Peyer's patch (tissue), 4 donors: Measurements from ENCODE around the gene ETHE1. TPM values are rescaled to one million over a fixed set of nuclear protein-coding genes. Genes with fewer than 3 reads are reported as not detected.

Source experiments
- DNase-seq, 3 donors: peaks; one replicate each; pipeline ENCODE4 v3.0.0-alpha.2; 2017 to 2019
- H3K27ac ChIP-seq, 4 donors: fragments of 200-600 bp; sonication (generic); one replicate each; pipeline ENCODE4 v1.5.1; 2016 to 2019
- H3K27me3 ChIP-seq, 2 donors: fragments of 200-600 bp; sonication (generic); one replicate each; pipeline ENCODE4 v1.5.1; 2019
- H3K36me3 ChIP-seq, 3 donors: fragments of 200-600 bp; sonication (generic); one replicate each; pipeline ENCODE4 v1.5.1; 2016 to 2019
- H3K4me1 ChIP-seq, 4 donors: fragments of 200-600 bp; sonication (generic); one replicate each; pipeline ENCODE4 v1.5.1; 2016 to 2019
- H3K4me3 ChIP-seq, 4 donors: fragments of 200-600 bp; sonication (generic); 1 replicate in 3 of 4; 2 replicates in 1 of 4; pipeline ENCODE4 v1.5.1; 2016 to 2019; ENCODE audit warnings: mild to moderate bottlenecking in 1 of 4
- H3K9me3 ChIP-seq, 4 donors: fragments of 200-600 bp; sonication (generic); one replicate each; pipeline ENCODE4 v1.5.1; 2016 to 2019; ENCODE audit warnings: mild to moderate bottlenecking in 1 of 4
- POLR2A ChIP-seq, 2 donors: fragments of 450-650 bp; IDR thresholded peaks; one replicate each; pipeline ENCODE4 v1.5.1; 2017; ENCODE audit warnings: antibody characterized with exemption in 2 of 2, mild to moderate bottlenecking in 2 of 2, moderate library complexity in 2 of 2
- total RNA-seq, 4 donors: library from RNA; depleted of rRNA; stranded (reverse); fragments of >200 nt; gene quantifications; one replicate each; pipeline ENCODE4 v1.1.0, GENCODE V29; 2016
- TF ChIP-seq, protein P1 (sequence below), 6 experiments: fragments of 450-650 bp in 4 of 6; fragments of 200-600 bp in 2 of 6; sonication (generic) in 1 of 6; IDR thresholded peaks; one replicate each; pipeline ENCODE4 v1.5.1; 2017 to 2019; ENCODE audit warnings: antibody characterized with exemption in 6 of 6, mild to moderate bottlenecking in 3 of 6, moderate library complexity in 1 of 6

The ETHE1 gene
- total RNA-seq, 4 donors from 2014 or later = 115 to 252 (median 199) TPM

DNA sequence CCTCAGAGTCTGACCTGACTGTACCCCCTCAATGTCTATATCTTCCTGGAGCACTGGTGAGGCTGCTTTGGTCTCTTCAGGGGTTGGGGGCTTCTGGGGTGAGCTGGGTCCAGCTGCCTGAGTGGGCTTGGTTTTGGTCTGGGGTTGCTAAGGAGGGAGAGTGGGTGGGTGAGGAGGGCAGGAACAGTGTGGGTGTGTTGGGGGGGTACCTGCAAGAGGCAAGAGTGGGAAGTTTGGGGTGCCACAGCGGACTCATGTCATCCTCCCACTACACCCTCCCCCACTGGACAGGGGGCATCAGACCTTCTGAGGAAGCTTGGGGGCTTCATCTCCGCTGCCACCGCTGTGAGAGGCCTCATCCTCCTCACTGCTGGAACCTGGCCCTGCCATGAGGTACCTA is 19.6 kb upstream of the ETHE1 start:
- no peak for TF ChIP-seq POLR2A (IDR thresholded peaks at IDR 0.05)
- TF ChIP-seq, protein P1, sequence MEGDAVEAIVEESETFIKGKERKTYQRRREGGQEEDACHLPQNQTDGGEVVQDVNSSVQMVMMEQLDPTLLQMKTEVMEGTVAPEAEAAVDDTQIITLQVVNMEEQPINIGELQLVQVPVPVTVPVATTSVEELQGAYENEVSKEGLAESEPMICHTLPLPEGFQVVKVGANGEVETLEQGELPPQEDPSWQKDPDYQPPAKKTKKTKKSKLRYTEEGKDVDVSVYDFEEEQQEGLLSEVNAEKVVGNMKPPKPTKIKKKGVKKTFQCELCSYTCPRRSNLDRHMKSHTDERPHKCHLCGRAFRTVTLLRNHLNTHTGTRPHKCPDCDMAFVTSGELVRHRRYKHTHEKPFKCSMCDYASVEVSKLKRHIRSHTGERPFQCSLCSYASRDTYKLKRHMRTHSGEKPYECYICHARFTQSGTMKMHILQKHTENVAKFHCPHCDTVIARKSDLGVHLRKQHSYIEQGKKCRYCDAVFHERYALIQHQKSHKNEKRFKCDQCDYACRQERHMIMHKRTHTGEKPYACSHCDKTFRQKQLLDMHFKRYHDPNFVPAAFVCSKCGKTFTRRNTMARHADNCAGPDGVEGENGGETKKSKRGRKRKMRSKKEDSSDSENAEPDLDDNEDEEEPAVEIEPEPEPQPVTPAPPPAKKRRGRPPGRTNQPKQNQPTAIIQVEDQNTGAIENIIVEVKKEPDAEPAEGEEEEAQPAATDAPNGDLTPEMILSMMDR (IDR thresholded peaks at IDR 0.05) = no peak
- Histone ChIP-seq H3K4me1 (no peaks in the 10 kb centered on the region), H3K36me3 (peaks cover 0 to 67% (median 0%) of the 10 kb centered on the region in 3 donors), H3K27me3 (no peaks in the 10 kb centered on the region), H3K27ac (no peak overlapping the region), H3K9me3 (no peaks in the 10 kb centered on the region), H3K4me3 (no peak overlapping the region)
- no peak for DNase-seq

- peaks cover 0 to 65% (median 0%) of the 10 kb centered on the region in 3 donors for H3K36me3 ChIP-seq
- H3K27me3 ChIP-seq = no peaks in the 10 kb centered on the region
- no peak overlapping the region for H3K4me3 ChIP-seq
- no peak for DNase-seq
- no peaks in the 10 kb centered on the region for H3K4me1 ChIP-seq
- TF ChIP-seq, protein P1 (IDR thresholded peaks at IDR 0.05) = no peak
- TF ChIP-seq POLR2A (IDR thresholded peaks at IDR 0.05) = no peak
- no peak overlapping the region for H3K27ac ChIP-seq
- H3K9me3 ChIP-seq = no peaks in the 10 kb centered on the region
These were observed 19.0 kb upstream of the ETHE1 start for GRCh38 chr19:43545981-43546380.

DNA sequence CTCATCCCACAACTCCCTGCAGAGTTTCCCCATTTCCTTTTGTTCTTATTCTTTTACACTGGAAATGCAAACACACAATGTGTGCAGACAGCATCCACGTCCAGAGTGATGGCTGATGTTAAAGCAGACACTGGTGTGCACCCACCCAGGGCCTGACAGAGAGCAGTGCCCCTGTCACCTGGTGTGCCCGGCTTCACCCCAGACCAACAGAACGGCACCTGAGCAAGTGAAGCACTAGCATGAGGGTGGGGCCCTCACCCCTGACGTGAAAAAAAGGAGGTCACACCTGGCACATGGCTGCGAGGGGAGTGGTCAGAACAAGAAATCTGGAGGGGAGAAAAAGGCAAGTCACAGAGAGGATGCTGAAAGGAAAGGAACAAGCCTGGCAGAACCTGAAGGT is 18.3 kb upstream of the ETHE1 start:
- no peaks in the 10 kb centered on the region for H3K9me3 ChIP-seq
- H3K36me3 ChIP-seq = peaks cover 0 to 64% (median 0%) of the 10 kb centered on the region in 3 donors
- no peak overlapping the region for H3K4me3 ChIP-seq
- no peaks in the 10 kb centered on the region for H3K27me3 ChIP-seq
- no peak for DNase-seq
- H3K27ac ChIP-seq = no peak overlapping the region
- TF ChIP-seq POLR2A (IDR thresholded peaks at IDR 0.05) = no peak
- TF ChIP-seq, protein P1 (IDR thresholded peaks at IDR 0.05) = no peak
- H3K4me1 ChIP-seq = no peaks in the 10 kb centered on the region

DNA sequence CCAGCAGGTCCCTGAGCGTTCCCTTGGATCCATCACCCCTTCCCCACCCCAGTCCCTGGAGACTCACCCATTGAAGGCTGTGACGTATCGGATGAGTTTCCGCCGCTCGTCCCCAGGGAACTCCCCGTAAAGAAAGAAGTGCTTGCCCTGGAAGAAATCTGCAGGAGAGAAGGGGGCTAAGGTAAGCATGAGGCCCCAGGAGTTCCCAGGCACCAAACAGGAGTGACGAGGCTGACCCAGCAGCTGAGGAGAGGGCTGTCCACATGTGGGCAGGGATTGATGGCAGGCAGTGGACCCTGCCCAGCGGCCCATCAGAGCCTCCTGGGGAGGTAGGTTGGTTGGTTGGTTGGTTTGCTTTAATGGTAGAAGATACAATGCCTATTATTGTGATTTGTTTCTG is 17.1 kb upstream of the ETHE1 start:
- H3K4me1 ChIP-seq = no peaks in the 10 kb centered on the region
- H3K4me3 ChIP-seq = no peak overlapping the region
- TF ChIP-seq POLR2A (IDR thresholded peaks at IDR 0.05) = no peak
- TF ChIP-seq, protein P1 (IDR thresholded peaks at IDR 0.05) = no peak
- no peaks in the 10 kb centered on the region for H3K9me3 ChIP-seq
- H3K36me3 ChIP-seq = peaks cover 0 to 61% (median 0%) of the 10 kb centered on the region in 3 donors
- no peaks in the 10 kb centered on the region for H3K27me3 ChIP-seq
- no peak overlapping the region for H3K27ac ChIP-seq
- DNase-seq = no peak

DNA sequence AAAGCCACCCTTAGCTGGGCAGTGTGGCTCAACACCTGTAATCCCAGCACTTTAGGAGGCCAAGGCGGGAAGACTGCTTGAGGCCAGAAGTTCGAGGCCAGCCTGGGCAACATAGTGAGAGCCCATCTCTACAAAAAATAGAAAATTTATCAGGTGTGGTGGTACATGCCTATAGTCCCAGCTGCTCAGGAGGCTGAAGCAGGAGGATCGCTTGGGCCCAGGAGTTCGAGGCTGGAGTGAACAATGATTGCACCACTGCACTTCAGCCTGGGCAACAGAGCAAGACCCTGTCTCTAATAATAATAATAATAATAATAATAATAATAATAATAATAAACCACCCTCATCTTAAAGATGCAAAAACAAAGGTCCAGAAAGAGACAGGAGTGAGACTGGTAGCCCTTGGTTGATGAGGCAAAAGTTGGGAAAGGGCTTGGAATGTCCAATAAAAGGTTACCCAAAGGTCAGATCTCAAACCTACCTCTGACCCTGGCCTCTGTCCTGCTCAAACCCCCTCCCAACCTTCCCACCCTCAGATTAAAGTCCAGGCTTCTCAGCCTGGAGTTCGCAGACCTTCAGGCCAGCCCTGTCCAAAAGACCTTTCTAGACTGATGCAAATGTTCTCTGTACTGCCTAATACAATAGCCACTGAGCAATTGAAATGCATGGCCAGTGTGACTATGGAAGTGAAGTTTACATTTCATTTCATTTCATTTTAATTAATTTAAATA is 15.1 kb upstream of the ETHE1 start:
- TF ChIP-seq, protein P1 (IDR thresholded peaks at IDR 0.05) = no peak
- TF ChIP-seq POLR2A (IDR thresholded peaks at IDR 0.05) = no peak
- DNase-seq = no peak
- Histone ChIP-seq H3K36me3 (peaks cover 0 to 74% (median 0%) of the 10 kb centered on the region in 3 donors), H3K4me1 (no peaks in the 10 kb centered on the region), H3K27me3 (no peaks in the 10 kb centered on the region), H3K9me3 (no peaks in the 10 kb centered on the region), H3K27ac (no peak overlapping the region), H3K4me3 (no peak overlapping the region)
